Spleen (tissue), 11 donors: ENCODE results near the gene PHLPP2. TPM values are rescaled to one million over a fixed set of nuclear protein-coding genes. Genes with fewer than 3 reads are reported as not detected.

Experiments used
- DNase-seq: peaks from one replicate; pipeline ENCODE4 v3.0.0-alpha.2; 2020
- H3K27ac ChIP-seq, 8 donors: fragments of 200-600 bp; sonication (generic) in 7 of 8; 1 replicate in 4 of 8; 2 replicates in 4 of 8; pipeline versions ENCODE4 v1.5.0 to v1.8.0; 2016 to 2021; ENCODE audit warnings: inconsistent platforms in 4 of 8, mild to moderate bottlenecking in 4 of 8, moderate library complexity in 1 of 8
- H3K27me3 ChIP-seq, 7 donors: fragments of 200-600 bp; sonication (generic) in 6 of 7; replicated peaks in 1 of 7; 1 replicate in 4 of 7; 2 replicates in 3 of 7; pipeline versions ENCODE4 v1.5.0 to v1.8.0; 2016 to 2021; ENCODE audit warnings: inconsistent platforms in 3 of 7, mild to moderate bottlenecking in 1 of 7
- H3K36me3 ChIP-seq, 6 donors: fragments of 200-600 bp; sonication (generic) in 5 of 6; 1 replicate in 4 of 6; 2 replicates in 2 of 6; pipeline versions ENCODE4 v1.5.0 to v1.8.0; 2016 to 2021; ENCODE audit warnings: inconsistent platforms in 2 of 6
- H3K4me1 ChIP-seq, 6 donors: fragments of 200-600 bp; sonication (generic) in 5 of 6; 1 replicate in 3 of 6; 2 replicates in 3 of 6; pipeline versions ENCODE4 v1.5.0 to v1.8.0; 2016 to 2021; ENCODE audit warnings: inconsistent platforms in 3 of 6
- H3K4me3 ChIP-seq, 8 donors: fragments of 200-600 bp; sonication (generic) in 7 of 8; 1 replicate in 4 of 8; 2 replicates in 4 of 8; pipeline versions ENCODE4 v1.5.0 to v1.8.0; 2016 to 2021; ENCODE audit warnings: inconsistent platforms in 4 of 8, mild to moderate bottlenecking in 4 of 8, moderate library complexity in 2 of 8
- H3K9me3 ChIP-seq, 8 donors: fragments of 200-600 bp; sonication (generic) in 7 of 8; 1 replicate in 4 of 8; 2 replicates in 4 of 8; pipeline versions ENCODE4 v1.5.0 to v1.8.0; 2016 to 2021; ENCODE audit warnings: inconsistent platforms in 4 of 8
- CTCF ChIP-seq, 11 experiments: fragments of 200-600 bp in 7 of 11; fragments of 450-650 bp in 4 of 11; sonication (generic) in 4 of 11; IDR thresholded peaks in 8 of 11; conservative IDR thresholded peaks in 3 of 11; 1 replicate in 7 of 11; 2 replicates in 4 of 11; pipeline versions ENCODE4 v1.4.0 to v1.8.0; 2016 to 2021; ENCODE audit warnings: antibody characterized with exemption in 11 of 11, inconsistent platforms in 4 of 11, mild to moderate bottlenecking in 1 of 11
- POLR2A ChIP-seq, 3 donors: fragments of 450-650 bp; IDR thresholded peaks; one replicate each; pipeline ENCODE4 v1.5.1; 2017; ENCODE audit warnings: antibody characterized with exemption in 3 of 3, mild to moderate bottlenecking in 1 of 3
- POLR2AphosphoS5 ChIP-seq, 3 donors: sonication (generic); formaldehyde crosslinking; IDR thresholded peaks; one replicate each; pipeline ENCODE4 v1.5.1; 2017; ENCODE audit warnings: antibody characterized with exemption in 3 of 3
- WGBS, 5 donors: extraction: QIAGEN DNeasy Blood & Tissue Kit in 3 of 5; methylation state at CpG; one replicate each; pipeline versions ENCODE4 v1.1.5 to v1.1.7; 2013 to 2018; 5-methylcytosine and 5-hydroxymethylcytosine counted together
- intact Hi-C: fragments of 100-400 bp; cut with DNase I; formaldehyde crosslinking; loops from one replicate; pipeline ENCODE4 v1.15.0; 2023; ENCODE audit warnings: low total_unique reads
- polyA plus RNA-seq, 3 donors: library from polyadenylated mRNA; stranded (reverse); fragments of 200-250 nt; gene quantifications; one replicate each; pipeline ENCODE4 v1.2.1, GENCODE V29; 2013
- total RNA-seq, 7 donors: library from RNA; depleted of rRNA in 3 of 7; stranded (reverse); fragments of >200 nt in 3 of 7; fragmentation: NEBNext Ultra II Directional in 4 of 7; extraction: Animal tissue kit (Norgen Biotek cat#: 25700) in 4 of 7; gene quantifications; one replicate each; pipeline versions ENCODE4 v1.1.0 to v1.2.1, GENCODE V29; 2016 to 2021
- donor health status: healthy with polysubstance abuse.
- donor health status: DM: no; HTN: no; CAD: no; lungs with moderate emphysema.
- donor health status: DM: no; HTN: no; CAD: no.
- donor health status: Bipolar disorder and iron deficiency.
- donor health status: healthy.
- donor health status: DM: no; HTN: no; CAD: no.
- donor health status: DM: yes; HTN: yes; CAD: no.

The PHLPP2 gene
- total and polyA plus RNA-seq, 10 donors: 1.0 to 10.9 (median 8.0) TPM

DNA sequence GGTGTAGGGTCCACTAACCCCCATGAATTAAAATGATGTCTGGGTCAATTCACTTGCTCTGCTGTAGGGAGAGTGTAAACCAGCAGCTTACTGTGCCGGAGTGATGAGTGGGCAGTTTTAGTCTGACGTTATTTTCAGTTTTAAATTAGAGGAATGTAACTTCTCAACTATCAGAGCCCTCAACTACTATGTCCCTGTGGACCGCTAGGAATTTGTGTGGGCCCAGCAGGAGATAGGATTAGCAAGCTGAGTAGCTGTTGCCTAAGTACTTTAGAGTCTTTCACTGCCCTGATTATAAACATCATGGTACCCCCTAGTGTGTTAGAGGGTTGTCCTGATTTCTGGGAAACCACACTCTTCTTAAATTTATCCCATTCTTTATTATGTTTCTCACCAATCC lies 87.1 kb downstream of the PHLPP2 start:
- DNase-seq: no peak
- H3K36me3 ChIP-seq: peaks cover 0 to 7% (median 0%) of the 10 kb centered on the region in 6 donors
- intact Hi-C loops: no loop called here
- H3K27ac ChIP-seq: no peak overlapping the region
- no peaks in the 10 kb centered on the region for H3K27me3 ChIP-seq
- H3K4me1 ChIP-seq: no peaks in the 10 kb centered on the region
- 73 to 81% (median 77%) methylated on average over 3 of the region's 3 CpGs for WGBS, 5 donors
- no peaks in the 10 kb centered on the region for H3K9me3 ChIP-seq
- TF ChIP-seq CTCF (IDR thresholded peaks at IDR 0.05 in 8 of 11, conservative IDR thresholded peaks at IDR 0.05 in 3 of 11) (no peak), POLR2AphosphoS5 (IDR thresholded peaks at IDR 0.05) (no peak), POLR2A (IDR thresholded peaks at IDR 0.05) (no peak)
- no peak overlapping the region for H3K4me3 ChIP-seq

GRCh38 chr16:71635632-71636031 lies 88.9 kb downstream of the PHLPP2 start:
- 33 to 68% (median 40%) methylated on average over 2 of the region's 2 CpGs for WGBS, 5 donors
- TF ChIP-seq POLR2AphosphoS5 (IDR thresholded peaks at IDR 0.05) (no peak), POLR2A (IDR thresholded peaks at IDR 0.05) (no peak), CTCF (IDR thresholded peaks at IDR 0.05 in 8 of 11, conservative IDR thresholded peaks at IDR 0.05 in 3 of 11) (no peak)
- no peak for DNase-seq
- Histone ChIP-seq H3K9me3 (no peaks in the 10 kb centered on the region), H3K36me3 (peaks cover 0 to 6% (median 0%) of the 10 kb centered on the region in 6 donors), H3K4me1 (no peaks in the 10 kb centered on the region), H3K27ac (no peak overlapping the region), H3K4me3 (no peak overlapping the region), H3K27me3 (no peaks in the 10 kb centered on the region)
- intact Hi-C loops: no loop called here

DNA sequence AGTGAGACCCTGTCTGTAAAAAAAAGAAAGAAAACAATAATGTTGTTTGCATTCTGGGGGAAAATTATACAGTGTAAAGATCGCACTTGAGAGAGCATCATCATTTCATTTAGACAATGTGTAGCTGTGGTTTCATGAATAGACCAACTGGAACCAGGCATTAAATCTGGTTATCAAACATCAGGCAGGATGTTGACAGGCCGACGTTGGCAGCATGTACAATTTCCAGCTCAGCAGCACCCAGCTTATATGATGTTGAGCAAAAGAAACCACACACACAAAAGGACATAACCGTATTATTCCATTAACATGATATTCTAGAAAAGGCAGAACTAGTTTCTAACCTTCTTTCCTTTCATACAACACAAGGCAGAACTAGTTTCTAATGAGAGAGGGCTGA lies 92.7 kb downstream of the PHLPP2 start:
- Histone ChIP-seq H3K4me3 (no peak overlapping the region), H3K27me3 (peaks cover 2 to 17% (median 7%) of the 10 kb centered on the region in 7 donors), H3K4me1 (peaks cover 0 to 7% (median 2%) of the 10 kb centered on the region in 6 donors), H3K36me3 (no peaks in the 10 kb centered on the region), H3K27ac (no peak overlapping the region), H3K9me3 (no peaks in the 10 kb centered on the region)
- TF ChIP-seq POLR2AphosphoS5 (IDR thresholded peaks at IDR 0.05): no peak
- no peak for TF ChIP-seq POLR2A (IDR thresholded peaks at IDR 0.05)
- TF ChIP-seq CTCF (IDR thresholded peaks at IDR 0.05 in 8 of 11, conservative IDR thresholded peaks at IDR 0.05 in 3 of 11): no peak
- WGBS, 5 donors: 69 to 82% (median 72%) methylated on average over 4 of the region's 4 CpGs
- intact Hi-C loops: no loop called here
- DNase-seq: no peak

GRCh38 chr16:71630808-71631207 lies 93.7 kb downstream of the PHLPP2 start:
- TF ChIP-seq POLR2AphosphoS5 (IDR thresholded peaks at IDR 0.05): no peak
- TF ChIP-seq CTCF (IDR thresholded peaks at IDR 0.05 in 8 of 11, conservative IDR thresholded peaks at IDR 0.05 in 3 of 11): no peak
- no peak for TF ChIP-seq POLR2A (IDR thresholded peaks at IDR 0.05)
- Histone ChIP-seq H3K27ac (no peak overlapping the region), H3K27me3 (peaks cover 2 to 26% (median 16%) of the 10 kb centered on the region in 7 donors), H3K9me3 (no peaks in the 10 kb centered on the region), H3K4me3 (no peak overlapping the region), H3K4me1 (peaks cover 0 to 17% (median 12%) of the 10 kb centered on the region in 6 donors), H3K36me3 (no peaks in the 10 kb centered on the region)
- intact Hi-C loops: no loop called here
- WGBS, 5 donors: 87 to 96% (median 90%) methylated on average over 4 of the region's 4 CpGs
- no peak for DNase-seq
